Activated T-cell treated with anti-CD3 and anti-CD28 coated beads, Interleukin-2, amount 50 U/mL, for 72 hours (primary cell): ENCODE data around the gene DIPK1C. TPM values are rescaled to one million over a fixed set of nuclear protein-coding genes. Genes with fewer than 3 reads are reported as not detected.

Source experiments
- ATAC-seq, 2 donors: fragments of 150-1000 bp; cut with Tn5 transposase; replicated peaks in 1 of 2; 2 replicates each; pipeline ENCODE4 v1.10.0; 2021; ENCODE audit warnings: moderate library complexity in 2 of 2, mild to moderate bottlenecking in 1 of 2
- DNase-seq, 2 donors: peaks; one replicate each; pipeline ENCODE4 v3.0.0; 2021 to 2022; ENCODE audit warnings: mixed read lengths in 1 of 2
- H3K27ac Mint-ChIP-seq: one replicate; pipeline ENCODE4 v1.8.0; 2022; ENCODE audit warnings: mild to moderate bottlenecking, moderate library complexity, mixed read lengths
- H3K27me3 Mint-ChIP-seq: one replicate; pipeline ENCODE4 v1.8.0; 2022; ENCODE audit warnings: low read depth, mixed read lengths
- H3K36me3 Mint-ChIP-seq, 2 donors: one replicate each; pipeline ENCODE4 v1.8.0; 2022; ENCODE audit warnings: mixed read lengths in 2 of 2, mild to moderate bottlenecking in 1 of 2; ENCODE audit not compliant: insufficient read depth in 2 of 2
- H3K4me1 Mint-ChIP-seq: one replicate; pipeline ENCODE4 v1.8.0; 2022; ENCODE audit warnings: low read depth, mixed read lengths
- H3K4me3 Mint-ChIP-seq, 2 donors: one replicate each; pipeline ENCODE4 v1.8.0; 2022; ENCODE audit warnings: mild to moderate bottlenecking in 2 of 2, mixed read lengths in 2 of 2, moderate library complexity in 2 of 2
- H3K9me3 Mint-ChIP-seq, 2 donors: one replicate each; pipeline ENCODE4 v1.8.0; 2022; ENCODE audit warnings: mixed read lengths in 2 of 2
- total RNA-seq, 2 donors: library from RNA; stranded (reverse); gene quantifications; one replicate each; pipeline ENCODE4 v1.2.3, GENCODE V29; 2022

Gene DIPK1C
- total RNA-seq, 2 donors from 2014 or later = not detected

GRCh38 chr18:74456017-74456348, 1.1 kb downstream of the DIPK1C start:
- ATAC-seq = no peak

GRCh38 chr18:74455386-74455785, 1.7 kb downstream of the DIPK1C start:
- Mint-ChIP-seq H3K27ac (no peak overlapping the region), H3K4me1 (peaks cover 9% of the 10 kb centered on the region), H3K36me3 (no peaks in the 10 kb centered on the region), H3K9me3 (no peaks in the 10 kb centered on the region), H3K27me3 (peaks cover 42% of the 10 kb centered on the region), H3K4me3 (no peak overlapping the region)
- no peak for DNase-seq
- ATAC-seq = no peak

More at GRCh38 chr18:74456017-74456348, 1.1 kb downstream of the DIPK1C start:
- no peak for DNase-seq
- Mint-ChIP-seq H3K4me1 (peaks cover 9% of the 10 kb centered on the region), H3K27me3 (peaks cover 42% of the 10 kb centered on the region), H3K36me3 (no peaks in the 10 kb centered on the region), H3K4me3 (peak overlapping the region; percentile 62 to 70), H3K9me3 (no peaks in the 10 kb centered on the region), H3K27ac (no peak overlapping the region)

GRCh38 chr18:74454279-74454751, 2.8 kb downstream of the DIPK1C start:
- Mint-ChIP-seq H3K27ac (no peak overlapping the region), H3K27me3 (peaks cover 34% of the 10 kb centered on the region)

GRCh38 chr18:74453642-74454198, 3.4 kb downstream of the DIPK1C start:
- H3K9me3 Mint-ChIP-seq = no peaks in the 10 kb centered on the region
- ATAC-seq (no peak), DNase-seq (no peak)
- no peaks in the 10 kb centered on the region for H3K36me3 Mint-ChIP-seq
- peaks cover 9% of the 10 kb centered on the region for H3K4me1 Mint-ChIP-seq
- no peak overlapping the region for H3K4me3 Mint-ChIP-seq
- no peak overlapping the region for H3K27ac Mint-ChIP-seq
- peaks cover 28% of the 10 kb centered on the region for H3K27me3 Mint-ChIP-seq

More at GRCh38 chr18:74454279-74454751, 2.8 kb downstream of the DIPK1C start:
- no peak for ATAC-seq
- DNase-seq = no peak
- Mint-ChIP-seq H3K9me3 (no peaks in the 10 kb centered on the region), H3K36me3 (no peaks in the 10 kb centered on the region), H3K4me3 (no peak overlapping the region), H3K4me1 (peaks cover 9% of the 10 kb centered on the region)

GRCh38 chr18:74453016-74453566, 4.0 kb downstream of the DIPK1C start:
- Mint-ChIP-seq H3K4me3 (no peak overlapping the region), H3K36me3 (no peaks in the 10 kb centered on the region), H3K9me3 (no peaks in the 10 kb centered on the region), H3K27ac (no peak overlapping the region), H3K27me3 (peaks cover 22% of the 10 kb centered on the region), H3K4me1 (peaks cover 9% of the 10 kb centered on the region)
- DNase-seq (no peak), ATAC-seq (no peak)

GRCh38 chr18:74451148-74451547, 6.0 kb downstream of the DIPK1C start:
- ATAC-seq (no peak), DNase-seq (no peak)
- Mint-ChIP-seq H3K9me3 (no peaks in the 10 kb centered on the region), H3K4me3 (no peak overlapping the region), H3K36me3 (no peaks in the 10 kb centered on the region), H3K27me3 (peaks cover 12% of the 10 kb centered on the region), H3K27ac (no peak overlapping the region), H3K4me1 (no peaks in the 10 kb centered on the region)

- Mint-ChIP-seq H3K9me3 (no peaks in the 10 kb centered on the region), H3K4me1 (no peaks in the 10 kb centered on the region), H3K27me3 (peaks cover 12% of the 10 kb centered on the region), H3K36me3 (no peaks in the 10 kb centered on the region), H3K4me3 (no peak overlapping the region), H3K27ac (no peak overlapping the region)
- DNase-seq (no peak), ATAC-seq (no peak)
Observed at GRCh38 chr18:74450626-74451025, 6.5 kb downstream of the DIPK1C start.

- no peaks in the 10 kb centered on the region for H3K36me3 Mint-ChIP-seq
- ATAC-seq (no peak), DNase-seq (no peak)
- no peaks in the 10 kb centered on the region for H3K4me1 Mint-ChIP-seq
- H3K27me3 Mint-ChIP-seq = no peaks in the 10 kb centered on the region
- no peak overlapping the region for H3K4me3 Mint-ChIP-seq
- no peak overlapping the region for H3K27ac Mint-ChIP-seq
- no peaks in the 10 kb centered on the region for H3K9me3 Mint-ChIP-seq
Observed at GRCh38 chr18:74447404-74448152, 9.5 kb downstream of the DIPK1C start.

- Mint-ChIP-seq H3K4me3 (no peak overlapping the region), H3K4me1 (no peaks in the 10 kb centered on the region), H3K9me3 (no peaks in the 10 kb centered on the region), H3K36me3 (no peaks in the 10 kb centered on the region), H3K27me3 (no peaks in the 10 kb centered on the region), H3K27ac (no peak overlapping the region)
- no peak for ATAC-seq
- DNase-seq = no peak
Observed at GRCh38 chr18:74446631-74447403, 10.3 kb downstream of the DIPK1C start.

- ATAC-seq = no peak
- Mint-ChIP-seq H3K9me3 (no peaks in the 10 kb centered on the region), H3K4me1 (no peaks in the 10 kb centered on the region), H3K27ac (no peak overlapping the region), H3K4me3 (no peak overlapping the region), H3K36me3 (no peaks in the 10 kb centered on the region), H3K27me3 (no peaks in the 10 kb centered on the region)
- no peak for DNase-seq
Observed at GRCh38 chr18:74446178-74446577, 10.9 kb downstream of the DIPK1C start.

GRCh38 chr18:74445585-74445984, 11.5 kb downstream of the DIPK1C start:
- ATAC-seq (no peak), DNase-seq (no peak)
- Mint-ChIP-seq H3K36me3 (no peaks in the 10 kb centered on the region), H3K4me3 (no peak overlapping the region), H3K27ac (no peak overlapping the region), H3K27me3 (no peaks in the 10 kb centered on the region), H3K4me1 (no peaks in the 10 kb centered on the region), H3K9me3 (no peaks in the 10 kb centered on the region)

- no peak overlapping the region for H3K4me3 Mint-ChIP-seq
- no peaks in the 10 kb centered on the region for H3K36me3 Mint-ChIP-seq
- no peaks in the 10 kb centered on the region for H3K9me3 Mint-ChIP-seq
- no peak overlapping the region for H3K27ac Mint-ChIP-seq
- no peaks in the 10 kb centered on the region for H3K27me3 Mint-ChIP-seq
- no peak for ATAC-seq
- no peaks in the 10 kb centered on the region for H3K4me1 Mint-ChIP-seq
- no peak for DNase-seq
Observed at GRCh38 chr18:74444104-74444503, 13.0 kb downstream of the DIPK1C start.

GRCh38 chr18:74440808-74441427, 16.2 kb downstream of the DIPK1C start:
- H3K4me1 Mint-ChIP-seq = no peaks in the 10 kb centered on the region
- no peaks in the 10 kb centered on the region for H3K9me3 Mint-ChIP-seq
- H3K27me3 Mint-ChIP-seq = no peaks in the 10 kb centered on the region
- ATAC-seq (no peak), DNase-seq (no peak)
- no peak overlapping the region for H3K4me3 Mint-ChIP-seq
- no peaks in the 10 kb centered on the region for H3K36me3 Mint-ChIP-seq
- no peak overlapping the region for H3K27ac Mint-ChIP-seq
